A549 treated with AZD9567 at 1 μM for 4 hours (cell line): ENCODE measurements around the gene LRRN1. TPM values are rescaled to one million over a fixed set of nuclear protein-coding genes. Genes with fewer than 3 reads are reported as not detected.

Experiments
- total RNA-seq: library from RNA; stranded (reverse); fragments of 200-300 nt; extraction: Qiagen RNA extraction; gene quantifications from 5 replicates; pipeline ENCODE4 v1.2.3, GENCODE V29; 2022; ENCODE audit not compliant: insufficient read depth

LRRN1 gene
- 0.03 TPM in 1 of 5 replicates, not detected in the others for total RNA-seq

DNA sequence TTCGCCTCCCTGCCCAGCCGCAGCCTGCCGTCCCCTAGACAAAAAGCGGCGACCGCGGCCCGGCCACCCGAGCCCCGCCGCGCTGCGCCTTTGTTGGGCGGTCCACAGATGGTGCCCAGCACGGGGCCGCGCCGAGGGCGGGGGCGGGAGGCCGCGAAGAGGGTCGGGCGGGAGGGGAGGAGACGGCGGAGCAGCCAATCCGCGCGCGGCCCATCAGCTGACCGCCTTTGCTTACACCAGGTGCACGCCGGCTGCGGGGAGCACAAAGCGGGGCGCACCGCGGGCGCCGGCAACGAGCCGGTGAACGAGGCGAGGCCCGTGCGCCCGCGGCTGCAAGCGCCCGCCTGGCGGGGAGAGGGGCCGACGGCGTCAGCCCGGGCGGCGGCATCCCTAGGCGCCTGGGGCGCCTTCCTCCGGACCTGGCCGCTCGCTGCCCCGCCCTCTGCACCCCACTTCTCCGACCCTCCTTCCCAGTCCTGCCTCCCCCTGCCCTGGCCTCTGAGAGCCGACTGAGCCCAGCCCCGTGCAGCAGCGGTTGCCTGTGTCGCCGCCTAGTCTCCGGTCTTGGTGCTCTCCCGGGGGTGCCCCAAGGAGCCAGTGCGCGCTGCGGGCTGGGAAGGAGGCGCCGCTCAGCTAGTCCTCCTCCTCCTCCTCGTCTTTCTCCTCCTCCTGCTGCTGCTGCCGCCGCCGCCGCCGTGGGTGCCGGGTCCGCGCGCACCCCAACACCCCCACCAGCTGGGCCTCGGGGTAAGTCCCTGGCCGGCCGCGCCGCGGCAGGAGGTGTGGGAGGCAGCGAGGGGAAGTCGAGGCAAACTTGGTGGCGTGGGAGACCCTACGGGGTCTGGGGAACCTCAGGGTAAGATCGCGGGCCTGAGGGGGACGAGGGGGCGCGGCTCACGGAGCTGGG is at the start of gene LRRN1:
TSS of gene LRRN1 (plus strand) at position 259 of the 907 bp plus-strand sequence. CDS start 45,211 bp downstream, outside the sequence.

